ACC112 (cell line): ENCODE data around the gene RGPD8.
"Not testable (repeated sequence)": the region's sequence is repeated elsewhere in the genome, so short reads cannot be mapped to it uniquely, and the experiment has no call there.

Source experiments
- H2AFZ ChIP-seq: fragments of 200-600 bp; sonication (generic); one replicate; pipeline ENCODE4 v1.6.0; 2017; ENCODE audit warnings: antibody characterized with exemption, low read length; ENCODE audit not compliant: unreplicated experiment
- H3K27ac ChIP-seq: fragments of 200-600 bp; sonication (generic); 2 replicates; pipeline ENCODE4 v1.5.1; 2014; ENCODE audit warnings: low read depth, mild to moderate bottlenecking, antibody characterized with exemption, low read length, moderate library complexity
- H3K27me3 ChIP-seq: fragments of 200-600 bp; sonication (generic); 2 replicates; pipeline ENCODE4 v1.6.1; 2014; ENCODE audit warnings: mild to moderate bottlenecking, antibody characterized with exemption, low read length, moderate library complexity, mixed read lengths; ENCODE audit not compliant: insufficient read depth
- H3K36me3 ChIP-seq: fragments of 200-600 bp; sonication (generic); 2 replicates; pipeline ENCODE4 v1.6.1; 2016; ENCODE audit warnings: mild to moderate bottlenecking, antibody characterized with exemption, low read length, moderate library complexity, mixed read lengths; ENCODE audit not compliant: insufficient read depth
- H3K4me1 ChIP-seq: fragments of 200-600 bp; sonication (generic); one replicate; pipeline ENCODE4 v1.6.1; 2016; ENCODE audit warnings: low read length, mixed read lengths; ENCODE audit not compliant: insufficient read depth, unreplicated experiment, control insufficient read depth
- H3K4me3 ChIP-seq: fragments of 200-600 bp; sonication (generic); 2 replicates; pipeline ENCODE4 v1.5.1; 2014; ENCODE audit warnings: mild to moderate bottlenecking, low read depth, low read length
- H3K79me2 ChIP-seq: fragments of 200-600 bp; sonication (generic); one replicate; pipeline ENCODE4 v1.6.0; 2016; ENCODE audit warnings: low read length; ENCODE audit not compliant: control insufficient read depth, unreplicated experiment, insufficient read depth

Gene RGPD8

GRCh38 chr2:112352292-112352691, 81.2 kb downstream of the RGPD8 start:
- not testable (repeated sequence) for H2AFZ ChIP-seq, H3K27ac ChIP-seq, H3K4me3 ChIP-seq, H3K27me3 ChIP-seq, H3K36me3 ChIP-seq, H3K4me1 ChIP-seq, H3K79me2 ChIP-seq

GRCh38 chr2:112345030-112346027, 88.1 kb downstream of the RGPD8 start:
- Histone ChIP-seq H3K27me3 (no peaks in the 10 kb centered on the region), H2AFZ (no peak overlapping the region), H3K27ac (no peak overlapping the region), H3K36me3 (no peaks in the 10 kb centered on the region), H3K4me1 (no peaks in the 10 kb centered on the region), H3K79me2 (no peaks in the 10 kb centered on the region), H3K4me3 (no peak overlapping the region)

GRCh38 chr2:112343827-112344585, 89.4 kb downstream of the RGPD8 start:
- H3K27ac ChIP-seq, result no peak overlapping the region
- H3K27me3 ChIP-seq, result no peaks in the 10 kb centered on the region
- H3K36me3 ChIP-seq, result no peaks in the 10 kb centered on the region
- H2AFZ ChIP-seq, result no peak overlapping the region
- H3K4me3 ChIP-seq, result no peak overlapping the region
- no peaks in the 10 kb centered on the region for H3K79me2 ChIP-seq
- no peaks in the 10 kb centered on the region for H3K4me1 ChIP-seq

- H2AFZ ChIP-seq, result no peak overlapping the region
- no peaks in the 10 kb centered on the region for H3K4me1 ChIP-seq
- no peak overlapping the region for H3K4me3 ChIP-seq
- H3K27ac ChIP-seq, result no peak overlapping the region
- H3K36me3 ChIP-seq, result no peaks in the 10 kb centered on the region
- no peaks in the 10 kb centered on the region for H3K79me2 ChIP-seq
- H3K27me3 ChIP-seq, result no peaks in the 10 kb centered on the region
Observed at GRCh38 chr2:112342067-112342550, 91.3 kb downstream of the RGPD8 start.

- Histone ChIP-seq H3K79me2 (no peaks in the 10 kb centered on the region), H3K4me1 (no peaks in the 10 kb centered on the region), H2AFZ (no peak overlapping the region)
Observed at GRCh38 chr2:112340475-112341267, 92.8 kb downstream of the RGPD8 start.

GRCh38 chr2:112339986-112340385, 93.5 kb downstream of the RGPD8 start:
- H3K36me3 ChIP-seq, result no peaks in the 10 kb centered on the region
- no peak overlapping the region for H3K27ac ChIP-seq
- H3K79me2 ChIP-seq, result no peaks in the 10 kb centered on the region
- H3K4me1 ChIP-seq, result no peaks in the 10 kb centered on the region
- H2AFZ ChIP-seq, result no peak overlapping the region
- H3K27me3 ChIP-seq, result no peaks in the 10 kb centered on the region
- no peak overlapping the region for H3K4me3 ChIP-seq

More at GRCh38 chr2:112340475-112341267, 92.8 kb downstream of the RGPD8 start:
- Histone ChIP-seq H3K27ac (no peak overlapping the region), H3K36me3 (no peaks in the 10 kb centered on the region), H3K27me3 (no peaks in the 10 kb centered on the region), H3K4me3 (no peak overlapping the region)

GRCh38 chr2:112335600-112335999, 97.8 kb downstream of the RGPD8 start:
- H2AFZ ChIP-seq, result no peak overlapping the region
- H3K36me3 ChIP-seq, result no peaks in the 10 kb centered on the region; the same call in 1 of the 2 replicates
- no peak overlapping the region for H3K27ac ChIP-seq
- no peaks in the 10 kb centered on the region for H3K27me3 ChIP-seq
- no peaks in the 10 kb centered on the region for H3K4me1 ChIP-seq
- no peak overlapping the region for H3K4me3 ChIP-seq
- no peaks in the 10 kb centered on the region for H3K79me2 ChIP-seq

GRCh38 chr2:112332123-112332696, 101.2 kb downstream of the RGPD8 start:
- Histone ChIP-seq H2AFZ (no peak overlapping the region), H3K36me3 (no peaks in the 10 kb centered on the region; the same call in 1 of the 2 replicates), H3K4me3 (no peak overlapping the region), H3K27ac (no peak overlapping the region), H3K4me1 (no peaks in the 10 kb centered on the region), H3K27me3 (no peaks in the 10 kb centered on the region), H3K79me2 (no peaks in the 10 kb centered on the region)

- no peak overlapping the region for H3K27ac ChIP-seq
- no peak overlapping the region for H2AFZ ChIP-seq
- no peak overlapping the region for H3K4me3 ChIP-seq
- no peaks in the 10 kb centered on the region; the same call in 1 of the 2 replicates for H3K36me3 ChIP-seq
- H3K79me2 ChIP-seq, result no peaks in the 10 kb centered on the region
- H3K4me1 ChIP-seq, result peaks cover 11% of the 10 kb centered on the region
- no peaks in the 10 kb centered on the region for H3K27me3 ChIP-seq
Observed at GRCh38 chr2:112322919-112323318, 110.5 kb downstream of the RGPD8 start.
